AG04449 (cell line): ENCODE results near the gene SMURF1.

ENCODE experiments used
- CTCF ChIA-PET: fragments of 350-600 bp; formaldehyde crosslinking; extraction: SDS; loops from one replicate; lab custom pipeline; 2021; ENCODE audit warnings: antibody characterized with exemption; lab: Yijun Ruan, JAX
- POLR2A ChIA-PET: fragments of 400-600, 350-600 bp; formaldehyde crosslinking; extraction: SDS; loops from one replicate; lab custom pipeline; 2020; ENCODE audit warnings: antibody characterized with exemption, inconsistent platforms; lab: Yijun Ruan, JAX
- DNase-seq: peaks from one replicate; pipeline ENCODE4 v3.0.0-alpha.2; 2010; ENCODE audit warnings: low read depth, low spot score
- H3K4me3 ChIP-seq: 2 replicates; pipeline ENCODE4 v1.5.1; 2011; ENCODE audit warnings: low read depth, mild to moderate bottlenecking, control low read depth, low read length
- TF ChIP-seq, protein P1 (sequence below): IDR thresholded peaks from one replicate; pipeline ENCODE4 v1.5.1; 2011; ENCODE audit warnings: mild to moderate bottlenecking, moderate library complexity, low read length, control low read depth, inconsistent platforms; ENCODE audit not compliant: insufficient read depth; ENCODE audit errors: missing control alignments

The SMURF1 gene

DNA sequence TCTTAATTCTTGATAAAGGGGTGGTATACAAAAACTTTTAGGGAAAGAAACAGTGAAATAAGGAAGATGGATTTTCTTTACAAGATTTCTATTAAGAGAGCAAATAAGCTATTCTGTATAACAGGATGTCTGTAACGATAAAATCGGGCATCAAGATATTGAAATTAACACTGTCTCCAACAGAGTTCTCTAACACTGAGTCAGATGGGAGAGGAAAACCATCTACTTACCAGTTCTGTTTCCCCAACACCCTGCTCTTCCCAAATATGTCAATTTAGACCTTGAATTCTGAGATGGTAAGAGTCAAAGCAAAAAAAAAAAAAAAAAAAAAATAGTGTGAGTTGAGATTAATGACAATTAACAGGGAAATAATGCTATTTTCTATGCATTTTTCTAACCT is 23.0 kb downstream of the SMURF1 start:
- TF ChIP-seq, protein P1, sequence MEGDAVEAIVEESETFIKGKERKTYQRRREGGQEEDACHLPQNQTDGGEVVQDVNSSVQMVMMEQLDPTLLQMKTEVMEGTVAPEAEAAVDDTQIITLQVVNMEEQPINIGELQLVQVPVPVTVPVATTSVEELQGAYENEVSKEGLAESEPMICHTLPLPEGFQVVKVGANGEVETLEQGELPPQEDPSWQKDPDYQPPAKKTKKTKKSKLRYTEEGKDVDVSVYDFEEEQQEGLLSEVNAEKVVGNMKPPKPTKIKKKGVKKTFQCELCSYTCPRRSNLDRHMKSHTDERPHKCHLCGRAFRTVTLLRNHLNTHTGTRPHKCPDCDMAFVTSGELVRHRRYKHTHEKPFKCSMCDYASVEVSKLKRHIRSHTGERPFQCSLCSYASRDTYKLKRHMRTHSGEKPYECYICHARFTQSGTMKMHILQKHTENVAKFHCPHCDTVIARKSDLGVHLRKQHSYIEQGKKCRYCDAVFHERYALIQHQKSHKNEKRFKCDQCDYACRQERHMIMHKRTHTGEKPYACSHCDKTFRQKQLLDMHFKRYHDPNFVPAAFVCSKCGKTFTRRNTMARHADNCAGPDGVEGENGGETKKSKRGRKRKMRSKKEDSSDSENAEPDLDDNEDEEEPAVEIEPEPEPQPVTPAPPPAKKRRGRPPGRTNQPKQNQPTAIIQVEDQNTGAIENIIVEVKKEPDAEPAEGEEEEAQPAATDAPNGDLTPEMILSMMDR, result no peak
- no peak for DNase-seq
- no peak overlapping the region for H3K4me3 ChIP-seq
- ChIA-PET CTCF (interaction anchor here (1.1 to 2.2 kb wide), 4 partner anchors 8 to 17 kb away, joined by 3 to 6 read pairs (median 4); no protein-coding TSS in a partner anchor), POLR2A (interaction anchor here (0.6 to 1.3 kb wide), 7 partner anchors 10 to 256 kb away, joined by 3 to 8 read pairs (median 4); no protein-coding TSS in a partner anchor)

DNA sequence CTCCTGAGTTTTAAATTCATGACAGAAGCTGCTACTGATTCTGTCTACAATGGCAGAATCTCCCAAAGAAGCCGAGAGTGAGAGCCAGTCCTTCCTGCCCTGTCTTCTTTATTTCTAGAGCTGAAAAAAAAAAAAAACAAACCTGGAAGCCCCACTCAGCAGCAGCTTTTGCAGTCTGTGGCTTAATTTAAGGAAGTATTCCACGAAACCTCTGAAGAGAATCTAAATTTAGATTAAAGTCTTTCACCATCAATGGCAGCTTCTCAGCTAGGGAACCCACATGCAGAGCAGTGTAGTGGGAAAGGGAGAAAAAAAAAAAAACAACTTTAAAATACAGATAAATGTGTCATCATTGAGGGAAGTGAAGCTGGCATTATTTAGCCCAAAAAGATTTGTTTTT is 23.4 kb downstream of the SMURF1 start:
- H3K4me3 ChIP-seq, result no peak overlapping the region
- TF ChIP-seq, protein P1, result no peak
- ChIA-PET POLR2A (interaction anchor here (0.6 to 1.3 kb wide), 5 partner anchors 17 to 256 kb away, joined by 3 to 5 read pairs (median 3); no protein-coding TSS in a partner anchor), CTCF (interaction anchor here (1.1 to 2.2 kb wide), 4 partner anchors 8 to 17 kb away, joined by 3 to 6 read pairs (median 4); no protein-coding TSS in a partner anchor)
- DNase-seq, result no peak

DNA sequence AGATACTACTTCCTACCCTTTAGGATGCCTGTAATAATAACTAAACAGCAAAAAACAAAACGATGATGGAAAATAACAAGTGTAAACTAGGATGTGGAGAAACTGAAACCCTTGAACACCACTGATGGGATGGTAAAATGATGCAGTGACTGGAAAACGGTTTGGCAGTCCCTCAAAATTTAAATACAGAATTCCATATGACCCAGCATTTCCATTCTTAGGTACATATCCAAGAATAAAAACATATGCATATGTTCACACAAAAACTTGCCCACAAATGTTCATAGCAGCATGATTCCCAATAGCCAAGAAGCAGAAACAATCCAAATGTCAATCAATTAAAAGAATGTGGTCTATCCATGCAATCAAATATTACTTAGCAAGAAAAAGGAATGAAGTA is 25.8 kb downstream of the SMURF1 start:
- H3K4me3 ChIP-seq, result no peak overlapping the region
- DNase-seq, result no peak
- POLR2A ChIA-PET, result no interaction called here
- TF ChIP-seq, protein P1, result no peak
- CTCF ChIA-PET, result no interaction called here

DNA sequence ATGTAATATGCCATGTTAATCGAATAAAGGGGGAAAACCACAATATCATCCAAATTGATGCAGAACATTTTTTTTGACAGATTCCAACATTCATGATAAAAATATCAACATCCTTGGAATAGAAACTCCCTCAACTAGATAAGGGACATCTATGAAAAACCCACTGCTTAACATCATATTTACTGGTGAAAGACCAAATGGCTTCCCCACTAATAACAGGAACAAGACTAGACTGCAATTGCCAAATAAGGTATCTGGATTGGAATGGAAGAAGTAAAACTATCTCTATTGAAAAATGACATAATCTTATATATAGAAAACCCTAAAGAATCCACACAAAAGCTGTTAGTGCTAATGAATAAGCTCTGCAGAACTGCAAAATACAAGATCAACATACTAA is 27.8 kb downstream of the SMURF1 start:
- ChIA-PET POLR2A (no interaction called here), CTCF (no interaction called here)
- no peak overlapping the region for H3K4me3 ChIP-seq
- DNase-seq, result no peak
- TF ChIP-seq, protein P1, result no peak

DNA sequence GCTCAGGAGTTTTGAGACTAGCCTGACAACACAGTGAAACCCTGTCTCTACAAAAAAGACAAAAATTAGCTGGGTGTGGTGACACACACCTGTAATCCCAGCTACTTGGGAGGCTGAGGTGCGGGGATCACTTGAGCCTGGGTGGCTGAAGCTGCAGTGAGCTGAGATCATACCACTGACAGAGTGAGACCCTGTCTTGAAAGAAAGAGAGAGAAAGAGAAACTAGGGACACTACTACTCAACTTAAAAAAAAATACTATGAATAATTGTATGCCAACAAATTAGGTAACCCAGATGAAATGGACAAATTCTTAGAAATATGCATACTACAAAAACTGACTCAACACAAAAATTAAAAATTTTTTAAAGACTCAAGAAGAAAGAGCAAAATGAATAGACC is 28.5 kb downstream of the SMURF1 start:
- TF ChIP-seq, protein P1, result no peak
- ChIA-PET CTCF (no interaction called here), POLR2A (no interaction called here)
- H3K4me3 ChIP-seq, result no peak overlapping the region
- DNase-seq, result no peak

DNA sequence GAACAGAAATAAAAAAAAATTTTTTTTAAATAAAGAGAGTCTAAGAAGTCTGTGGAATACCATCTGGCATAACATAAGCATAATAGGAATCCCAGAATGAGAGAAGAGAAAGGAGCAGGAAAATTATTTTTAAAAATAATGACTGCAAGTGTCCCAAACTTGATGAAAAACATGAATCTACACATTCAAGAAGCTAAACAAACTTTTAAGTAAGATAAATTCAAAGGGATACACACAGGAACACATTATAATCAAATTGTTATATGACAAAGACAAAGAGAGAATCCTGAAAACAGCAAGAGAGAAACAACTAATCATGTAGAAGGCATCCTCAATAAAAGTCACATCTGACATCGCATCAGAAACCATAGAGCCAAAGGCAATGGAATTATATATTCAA is 30.9 kb downstream of the SMURF1 start:
- TF ChIP-seq, protein P1, result no peak
- ChIA-PET CTCF (interaction anchor here (0.8 to 1.1 kb wide), 3 partner anchors 8 to 71 kb away, joined by 3 read pairs; no protein-coding TSS in a partner anchor), POLR2A (no interaction called here)
- DNase-seq, result no peak
- no peak overlapping the region for H3K4me3 ChIP-seq
